Activated CD8-positive, alpha-beta T cell treated with anti-CD3 and anti-CD28 coated beads for 36 hours (primary cell): ENCODE results near the gene DEGS2. TPM values are rescaled to one million over a fixed set of nuclear protein-coding genes. Genes with fewer than 3 reads are reported as not detected.

Experiments
- ATAC-seq: fragments of 200-7000 bp; cut with Tn5 transposase; one replicate; pipeline ENCODE4 v1.10.0; 2021; ENCODE audit warnings: mild to moderate bottlenecking, moderate library complexity
- CTCF ChIA-PET: fragments of 350-600 bp; sonication (Branson Sonifier 250); formaldehyde crosslinking; loops from one replicate; lab custom pipeline; 2021; ENCODE audit warnings: antibody characterized with exemption; lab: Charles Lee
- POLR2A ChIA-PET: fragments of 350-600 bp; sonication (Branson Sonifier 250); formaldehyde crosslinking; loops from one replicate; lab custom pipeline; 2021; ENCODE audit warnings: antibody characterized with exemption; lab: Charles Lee
- DNase-seq: peaks from one replicate; pipeline ENCODE4 v3.0.0-alpha.2; 2020
- H3K27ac Mint-ChIP-seq: one replicate; pipeline ENCODE4 v1.8.0; 2021; ENCODE audit warnings: mild to moderate bottlenecking, mixed read lengths
- H3K27me3 Mint-ChIP-seq: one replicate; pipeline ENCODE4 v1.8.0; 2021; ENCODE audit warnings: mixed read lengths
- H3K36me3 Mint-ChIP-seq: one replicate; pipeline ENCODE4 v1.8.0; 2021; ENCODE audit warnings: low read depth, mixed read lengths
- H3K4me1 Mint-ChIP-seq: one replicate; pipeline ENCODE4 v1.8.0; 2021; ENCODE audit warnings: low read depth, mixed read lengths
- H3K4me3 Mint-ChIP-seq: one replicate; pipeline ENCODE4 v1.8.0; 2021; ENCODE audit warnings: mild to moderate bottlenecking, moderate library complexity, mixed read lengths
- H3K9me3 Mint-ChIP-seq: one replicate; pipeline ENCODE4 v1.8.0; 2021; ENCODE audit warnings: mixed read lengths
- CTCF ChIP-seq: fragments of 200-600 bp; IDR thresholded peaks from one replicate; pipeline ENCODE4 v1.8.0; 2022; ENCODE audit warnings: antibody characterized with exemption, mild to moderate bottlenecking
- intact Hi-C: fragments of 100-400 bp; cut with micrococcal nuclease; formaldehyde crosslinking; loops from one replicate; pipeline ENCODE4 v1.10.0; 2022
- total RNA-seq, 2 experiments: library from RNA; stranded (reverse); gene quantifications; one replicate each; pipeline ENCODE4 v1.2.3, GENCODE V29; 2021

Gene DEGS2
- total RNA-seq, 2 experiments from 2014 or later: 2.6 to 3.1 TPM

- Mint-ChIP-seq H3K9me3 (no peaks in the 10 kb centered on the region), H3K27ac (peak overlapping the region; percentile 96), H3K4me1 (peaks cover 94% of the 10 kb centered on the region), H3K27me3 (no peaks in the 10 kb centered on the region), H3K36me3 (peaks cover 86% of the 10 kb centered on the region), H3K4me3 (peak overlapping the region; percentile 68)
- no peak for TF ChIP-seq CTCF
- intact Hi-C loops: no loop called here
- peak; percentile 22 for ATAC-seq
- POLR2A ChIA-PET: interaction anchor here (0.8 to 27.2 kb wide), 8 partner anchors 8 to 109 kb away, joined by 3 to 840 read pairs (median 4); partner anchors contain the start of gene EVL
- CTCF ChIA-PET: interaction anchor here (1.0 to 29.8 kb wide), 9 partner anchors 8 to 121 kb away, joined by 3 to 913 read pairs (median 9); partner anchors contain the start of gene EVL
- DNase-seq: peak; percentile 66
These were observed 56.0 kb downstream of the DEGS2 start for GRCh38 chr14:100103250-100104005.

- no peak for TF ChIP-seq CTCF
- Mint-ChIP-seq H3K27me3 (no peaks in the 10 kb centered on the region), H3K9me3 (no peaks in the 10 kb centered on the region), H3K4me3 (peak overlapping the region; percentile 19), H3K36me3 (peaks cover 85% of the 10 kb centered on the region), H3K4me1 (peaks cover 93% of the 10 kb centered on the region), H3K27ac (peak overlapping the region; percentile 96)
- DNase-seq (no peak), ATAC-seq (no peak)
- ChIA-PET POLR2A (interaction anchor here (0.8 to 27.2 kb wide), 4 partner anchors 9 to 131 kb away, joined by 3 to 840 read pairs (median 14); partner anchors contain the start of gene EVL), CTCF (interaction anchor here (1.3 to 29.8 kb wide), 5 partner anchors 9 to 119 kb away, joined by 3 to 913 read pairs (median 9); partner anchors contain the start of gene EVL)
- intact Hi-C loops: no loop called here
These were observed 57.2 kb downstream of the DEGS2 start for GRCh38 chr14:100102156-100102785.

- peak overlapping the region; percentile 87 for H3K27ac Mint-ChIP-seq
- intact Hi-C loops: no loop called here
- CTCF ChIA-PET: interaction anchor here (0.7 to 29.8 kb wide), 6 partner anchors 6 to 129 kb away, joined by 3 to 913 read pairs (median 4); partner anchors contain the start of gene EVL
- no peak for TF ChIP-seq CTCF
- H3K4me1 Mint-ChIP-seq: peaks cover 90% of the 10 kb centered on the region
- no peaks in the 10 kb centered on the region for H3K9me3 Mint-ChIP-seq
- ATAC-seq (no peak), DNase-seq (no peak)
- POLR2A ChIA-PET: interaction anchor here (27.2 kb wide), 1 partner anchor 25 kb away, joined by 840 read pairs; the partner anchor contains the start of gene EVL
- no peak overlapping the region for H3K4me3 Mint-ChIP-seq
- no peaks in the 10 kb centered on the region for H3K27me3 Mint-ChIP-seq
- H3K36me3 Mint-ChIP-seq: peaks cover 82% of the 10 kb centered on the region
These were observed 59.3 kb downstream of the DEGS2 start for GRCh38 chr14:100100032-100100703.

- Mint-ChIP-seq H3K9me3 (no peaks in the 10 kb centered on the region), H3K4me3 (no peak overlapping the region), H3K36me3 (peaks cover 80% of the 10 kb centered on the region), H3K27ac (peak overlapping the region; percentile 92), H3K4me1 (peaks cover 88% of the 10 kb centered on the region), H3K27me3 (no peaks in the 10 kb centered on the region)
- ChIA-PET CTCF (interaction anchor here (12.7 to 29.8 kb wide), 2 partner anchors 8 to 24 kb away, joined by 124 to 913 read pairs; partner anchors contain the start of gene EVL), POLR2A (interaction anchor here (1.4 to 27.2 kb wide), 2 partner anchors 10 to 23 kb away, joined by 4 to 840 read pairs; partner anchors contain the start of gene EVL)
- no peak for ATAC-seq
- intact Hi-C loops: no loop called here
- TF ChIP-seq CTCF: no peak
- no peak for DNase-seq
These were observed 61.3 kb downstream of the DEGS2 start for GRCh38 chr14:100098171-100098570.
